ENCODE data around the gene C17orf50. TPM values are rescaled to one million over a fixed set of nuclear protein-coding genes. Genes with fewer than 3 reads are reported as not detected.

C17orf50 gene
- total RNA-seq, 4 donors from 2014 or later: not detected

GRCh38 chr17:35723735-35724134 lies 37.0 kb upstream of the C17orf50 start:
- H3K4me3 ChIP-seq: no peak overlapping the region
- DNase-seq: no peak
- H3K9me3 ChIP-seq: no peaks in the 10 kb centered on the region
- intact Hi-C loops (cut with DNase I; ENCODE audit: low total_unique reads): loop anchor here (2.0 kb wide), 1 partner anchor 19 kb away; no protein-coding TSS in a partner anchor
- ATAC-seq: no peak
- in situ Hi-C loops (cut with MboI; ENCODE audit: low sequenced_read_pairs in 4 of 4): no loop called here
- H3K36me3 ChIP-seq: peaks cover 0 to 45% of the 10 kb centered on the region in 2 donors
- TF ChIP-seq POLR2A (IDR thresholded peaks at IDR 0.05): no peak
- no peak for TF ChIP-seq CTCF (IDR thresholded peaks at IDR 0.05 in 4 of 5, conservative IDR thresholded peaks at IDR 0.05 in 1 of 5)
- no peak overlapping the region for H3K27ac ChIP-seq
- H3K27me3 ChIP-seq: no peaks in the 10 kb centered on the region
- peaks cover 11 to 17% of the 10 kb centered on the region in 2 donors for H3K4me1 ChIP-seq

GRCh38 chr17:35725058-35725457 lies 35.6 kb upstream of the C17orf50 start:
- Histone ChIP-seq H3K4me3 (no peak overlapping the region), H3K4me1 (peaks cover 11 to 17% of the 10 kb centered on the region in 2 donors), H3K27ac (no peak overlapping the region), H3K9me3 (no peaks in the 10 kb centered on the region), H3K36me3 (peaks cover 0 to 45% of the 10 kb centered on the region in 2 donors), H3K27me3 (no peaks in the 10 kb centered on the region)
- in situ Hi-C loops (cut with MboI; ENCODE audit: low sequenced_read_pairs in 4 of 4): loop anchor here in 1 of 4 donors (25.0 kb wide), 1 partner anchor 563 kb away; no protein-coding TSS in a partner anchor
- ATAC-seq (no peak), DNase-seq (no peak)
- intact Hi-C loops (cut with DNase I; ENCODE audit: low total_unique reads): loop anchor here (2.0 kb wide), 1 partner anchor 20 kb away; no protein-coding TSS in a partner anchor
- TF ChIP-seq POLR2A (IDR thresholded peaks at IDR 0.05) (no peak), CTCF (IDR thresholded peaks at IDR 0.05 in 4 of 5, conservative IDR thresholded peaks at IDR 0.05 in 1 of 5) (no peak)

- no peaks in the 10 kb centered on the region for H3K27me3 ChIP-seq
- ATAC-seq (no peak), DNase-seq (no peak)
- H3K4me1 ChIP-seq: peaks cover 11 to 20% of the 10 kb centered on the region in 2 donors
- intact Hi-C loops (cut with DNase I; ENCODE audit: low total_unique reads) (loop anchor here (2.0 kb wide), 1 partner anchor 21 kb away; no protein-coding TSS in a partner anchor), in situ Hi-C loops (cut with MboI; ENCODE audit: low sequenced_read_pairs in 4 of 4) (loop anchor here in 1 of 4 donors (25.0 kb wide), 1 partner anchor 563 kb away; no protein-coding TSS in a partner anchor)
- H3K27ac ChIP-seq: no peak overlapping the region
- H3K4me3 ChIP-seq: no peak overlapping the region
- no peaks in the 10 kb centered on the region for H3K9me3 ChIP-seq
- no peak for TF ChIP-seq POLR2A (IDR thresholded peaks at IDR 0.05)
- TF ChIP-seq CTCF (IDR thresholded peaks at IDR 0.05 in 4 of 5, conservative IDR thresholded peaks at IDR 0.05 in 1 of 5): no peak
- peaks cover 0 to 45% of the 10 kb centered on the region in 2 donors for H3K36me3 ChIP-seq
Measured at GRCh38 chr17:35725802-35726126, 34.9 kb upstream of the C17orf50 start.

DNA sequence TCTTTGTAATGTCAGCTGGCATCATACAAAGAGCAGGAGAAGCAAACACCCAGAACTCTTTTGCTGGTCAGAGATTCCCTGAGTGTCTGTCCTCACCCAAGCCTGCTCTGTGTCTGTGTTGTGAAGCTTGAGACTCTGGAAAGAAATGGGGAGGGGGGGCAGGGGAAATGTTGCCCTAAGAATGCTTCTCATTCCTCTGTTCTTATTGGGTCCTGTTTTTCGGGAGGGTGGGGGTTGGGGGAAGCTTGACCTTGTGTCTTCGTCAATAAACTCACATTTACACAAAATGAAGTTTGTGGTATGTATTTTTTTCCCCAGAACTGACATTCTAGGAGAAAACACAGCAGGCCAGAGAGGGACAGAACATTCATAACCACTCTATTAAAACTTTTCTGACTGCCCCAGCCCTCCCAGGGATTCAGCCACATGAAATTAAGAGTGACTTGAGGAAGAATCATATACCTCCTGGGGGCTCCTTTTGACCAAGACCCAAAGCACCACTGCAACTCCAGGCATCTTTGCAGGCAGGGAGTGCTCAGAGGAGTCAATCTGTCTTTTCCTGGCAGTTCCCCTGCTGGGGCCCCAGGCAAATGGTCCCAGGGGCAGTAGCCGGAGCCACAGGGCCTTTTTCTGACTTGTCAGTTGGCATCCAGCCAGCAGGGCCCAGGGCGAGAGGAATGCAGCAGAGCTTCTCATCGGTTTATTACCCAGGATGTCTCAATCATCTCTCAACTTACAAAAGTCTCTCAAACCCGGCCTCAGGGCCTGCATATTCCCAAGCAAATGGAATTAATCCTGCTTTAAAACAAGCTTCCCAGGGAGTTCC lies 34.3 kb upstream of the C17orf50 start:
- H3K27ac ChIP-seq: no peak overlapping the region
- in situ Hi-C loops (cut with MboI; ENCODE audit: low sequenced_read_pairs in 4 of 4) (loop anchor here in 1 of 4 donors (25.0 kb wide), 1 partner anchor 564 kb away; no protein-coding TSS in a partner anchor), intact Hi-C loops (cut with DNase I; ENCODE audit: low total_unique reads) (no loop called here)
- peaks cover 17 to 25% of the 10 kb centered on the region in 2 donors for H3K4me1 ChIP-seq
- H3K4me3 ChIP-seq: no peak overlapping the region
- H3K9me3 ChIP-seq: no peaks in the 10 kb centered on the region
- DNase-seq (peak in 1 of 2 donors; percentile 48), ATAC-seq (no peak)
- TF ChIP-seq POLR2A (IDR thresholded peaks at IDR 0.05): no peak
- no peak for TF ChIP-seq CTCF (IDR thresholded peaks at IDR 0.05 in 4 of 5, conservative IDR thresholded peaks at IDR 0.05 in 1 of 5)
- peaks cover 0 to 43% of the 10 kb centered on the region in 2 donors for H3K36me3 ChIP-seq
- no peaks in the 10 kb centered on the region for H3K27me3 ChIP-seq
